GM18867 (cell line): Measurements from ENCODE around the gene MMP23B.
A peak's percentile ranks its signal among the peaks of the same experiment; 100 is the strongest.

Source experiments
- ATAC-seq: cut with Tn5 transposase; IDR thresholded peaks from one replicate; pipeline ENCODE4 v1.9.1; 2021; ENCODE audit warnings: mild to moderate bottlenecking, moderate library complexity; ENCODE audit not compliant: unreplicated experiment

The MMP23B gene

GRCh38 chr1:1602304-1602967 is 29.5 kb upstream of the MMP23B start:
- ATAC-seq, result no peak

- ATAC-seq, result no peak
Measured at GRCh38 chr1:1602968-1603506, 28.9 kb upstream of the MMP23B start.

GRCh38 chr1:1603671-1604373 is 28.2 kb upstream of the MMP23B start:
- no peak for ATAC-seq

GRCh38 chr1:1604374-1605033 is 27.5 kb upstream of the MMP23B start:
- ATAC-seq, result no peak

- no peak for ATAC-seq
Measured at GRCh38 chr1:1605034-1605591, 26.9 kb upstream of the MMP23B start.

- no peak for ATAC-seq
Measured at GRCh38 chr1:1605724-1606123, 26.2 kb upstream of the MMP23B start.

- no peak for ATAC-seq
Measured at GRCh38 chr1:1606232-1606631, 25.7 kb upstream of the MMP23B start.

GRCh38 chr1:1609822-1610485 is 22.0 kb upstream of the MMP23B start:
- no peak for ATAC-seq

GRCh38 chr1:1610796-1611195 is 21.2 kb upstream of the MMP23B start:
- ATAC-seq, result no peak

GRCh38 chr1:1612104-1612400 is 19.9 kb upstream of the MMP23B start:
- no peak for ATAC-seq

- no peak for ATAC-seq
Measured at GRCh38 chr1:1613509-1614082, 18.4 kb upstream of the MMP23B start.

- ATAC-seq, result no peak
Measured at GRCh38 chr1:1614204-1614953, 17.6 kb upstream of the MMP23B start.

GRCh38 chr1:1614954-1615255 is 17.1 kb upstream of the MMP23B start:
- no peak for ATAC-seq

- ATAC-seq, result peak; percentile 78
Measured at GRCh38 chr1:1615256-1616044, 16.5 kb upstream of the MMP23B start, which contains the start of gene MIB2. Gene MIB2 (plus strand): TSS chr1:1615500. CDS start chr1:1623453, 7,953 bp downstream.

- peak; percentile 10 for ATAC-seq
Measured at GRCh38 chr1:1616045-1616790, 15.8 kb upstream of the MMP23B start.

GRCh38 chr1:1616838-1617237 is 15.1 kb upstream of the MMP23B start:
- ATAC-seq, result no peak

GRCh38 chr1:1617516-1617915 is 14.5 kb upstream of the MMP23B start:
- no peak for ATAC-seq

GRCh38 chr1:1617925-1618324 is 14.0 kb upstream of the MMP23B start:
- ATAC-seq, result no peak
